HG03159 (cell line): ENCODE measurements around the gene CLIC4.

Source experiments
- ATAC-seq: cut with Tn5 transposase; IDR thresholded peaks from one replicate; pipeline ENCODE4 v1.9.1; 2021; ENCODE audit warnings: mild to moderate bottlenecking, moderate library complexity; ENCODE audit not compliant: unreplicated experiment

Gene CLIC4

GRCh38 chr1:24856787-24857506, 111.7 kb downstream of the CLIC4 start:
- ATAC-seq: no peak

GRCh38 chr1:24857507-24858133, 112.4 kb downstream of the CLIC4 start:
- no peak for ATAC-seq

- ATAC-seq: no peak
These were observed 113.0 kb downstream of the CLIC4 start for GRCh38 chr1:24858277-24858676.

GRCh38 chr1:24859063-24860010, 114.1 kb downstream of the CLIC4 start:
- no peak for ATAC-seq

GRCh38 chr1:24860841-24861240, 115.6 kb downstream of the CLIC4 start:
- no peak for ATAC-seq

GRCh38 chr1:24861821-24862727, 116.8 kb downstream of the CLIC4 start:
- ATAC-seq: no peak

GRCh38 chr1:24862775-24863483, 117.7 kb downstream of the CLIC4 start:
- no peak for ATAC-seq

- ATAC-seq: no peak
These were observed 119.1 kb downstream of the CLIC4 start for GRCh38 chr1:24864370-24864777.

GRCh38 chr1:24865168-24865567, 119.9 kb downstream of the CLIC4 start:
- no peak for ATAC-seq

GRCh38 chr1:24865587-24865986, 120.3 kb downstream of the CLIC4 start:
- ATAC-seq: no peak

- ATAC-seq: no peak
These were observed 121.2 kb downstream of the CLIC4 start for GRCh38 chr1:24866211-24867083.

- no peak for ATAC-seq
These were observed 122.0 kb downstream of the CLIC4 start for GRCh38 chr1:24867084-24867870.

GRCh38 chr1:24868016-24868875, 123.0 kb downstream of the CLIC4 start:
- no peak for ATAC-seq

- ATAC-seq: no peak
These were observed 125.4 kb downstream of the CLIC4 start for GRCh38 chr1:24870551-24871195.

- no peak for ATAC-seq
These were observed 126.2 kb downstream of the CLIC4 start for GRCh38 chr1:24871306-24871901.
